Astrocyte of the cerebellum (primary cell): ENCODE measurements around the gene UBE2E1.

Experiments used
- DNase-seq: peaks from one replicate; pipeline ENCODE4 v3.0.0-alpha.2; 2011; ENCODE audit warnings: low read depth
- H3K4me3 ChIP-seq: 2 replicates; pipeline ENCODE4 v1.5.1; 2011; ENCODE audit warnings: mild to moderate bottlenecking, low read depth, low read length, moderate library complexity
- in situ Hi-C: cut with HindIII; loops from 2 replicates; pipeline ENCODE4 v1.10.0; 2017; ENCODE audit warnings: low sequenced_read_pairs
- TF ChIP-seq, protein P1 (sequence below): IDR thresholded peaks from 2 replicates; pipeline ENCODE4 v1.5.1; 2012; ENCODE audit warnings: low read length, low read depth, moderate library complexity, mild to moderate bottlenecking; ENCODE audit errors: missing control alignments

Gene UBE2E1

GRCh38 chr3:23831517-23832394 lies 26.0 kb downstream of the UBE2E1 start:
- TF ChIP-seq, protein P1, sequence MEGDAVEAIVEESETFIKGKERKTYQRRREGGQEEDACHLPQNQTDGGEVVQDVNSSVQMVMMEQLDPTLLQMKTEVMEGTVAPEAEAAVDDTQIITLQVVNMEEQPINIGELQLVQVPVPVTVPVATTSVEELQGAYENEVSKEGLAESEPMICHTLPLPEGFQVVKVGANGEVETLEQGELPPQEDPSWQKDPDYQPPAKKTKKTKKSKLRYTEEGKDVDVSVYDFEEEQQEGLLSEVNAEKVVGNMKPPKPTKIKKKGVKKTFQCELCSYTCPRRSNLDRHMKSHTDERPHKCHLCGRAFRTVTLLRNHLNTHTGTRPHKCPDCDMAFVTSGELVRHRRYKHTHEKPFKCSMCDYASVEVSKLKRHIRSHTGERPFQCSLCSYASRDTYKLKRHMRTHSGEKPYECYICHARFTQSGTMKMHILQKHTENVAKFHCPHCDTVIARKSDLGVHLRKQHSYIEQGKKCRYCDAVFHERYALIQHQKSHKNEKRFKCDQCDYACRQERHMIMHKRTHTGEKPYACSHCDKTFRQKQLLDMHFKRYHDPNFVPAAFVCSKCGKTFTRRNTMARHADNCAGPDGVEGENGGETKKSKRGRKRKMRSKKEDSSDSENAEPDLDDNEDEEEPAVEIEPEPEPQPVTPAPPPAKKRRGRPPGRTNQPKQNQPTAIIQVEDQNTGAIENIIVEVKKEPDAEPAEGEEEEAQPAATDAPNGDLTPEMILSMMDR, result no peak
- in situ Hi-C loops, result no loop called here
- DNase-seq, result no peak
- H3K4me3 ChIP-seq, result no peak overlapping the region

DNA sequence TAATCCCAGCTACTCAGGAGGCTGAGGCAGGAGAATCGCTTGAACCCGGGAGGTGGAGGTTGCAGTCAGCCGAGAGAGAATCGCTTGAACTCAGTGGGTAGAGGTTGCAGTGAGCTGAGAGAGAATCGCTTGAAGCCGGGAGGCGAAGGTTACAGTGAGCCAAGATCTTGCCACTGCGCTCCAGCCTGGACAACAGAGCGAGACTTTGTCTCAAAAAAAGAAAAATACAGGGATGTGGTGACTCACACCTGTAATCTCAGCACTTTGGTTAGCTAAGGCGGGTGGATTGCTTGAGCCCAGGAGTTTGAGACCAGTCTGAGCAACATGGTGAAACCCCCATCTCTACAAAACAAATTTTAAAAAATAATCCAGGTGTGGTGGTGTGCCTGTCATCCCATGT lies 26.8 kb downstream of the UBE2E1 start:
- in situ Hi-C loops, result no loop called here
- no peak overlapping the region for H3K4me3 ChIP-seq
- TF ChIP-seq, protein P1, result no peak
- no peak for DNase-seq

- DNase-seq, result no peak
- H3K4me3 ChIP-seq, result no peak overlapping the region
- TF ChIP-seq, protein P1, result no peak
- in situ Hi-C loops, result no loop called here
Measured at GRCh38 chr3:23834082-23834870, 28.5 kb downstream of the UBE2E1 start.

DNA sequence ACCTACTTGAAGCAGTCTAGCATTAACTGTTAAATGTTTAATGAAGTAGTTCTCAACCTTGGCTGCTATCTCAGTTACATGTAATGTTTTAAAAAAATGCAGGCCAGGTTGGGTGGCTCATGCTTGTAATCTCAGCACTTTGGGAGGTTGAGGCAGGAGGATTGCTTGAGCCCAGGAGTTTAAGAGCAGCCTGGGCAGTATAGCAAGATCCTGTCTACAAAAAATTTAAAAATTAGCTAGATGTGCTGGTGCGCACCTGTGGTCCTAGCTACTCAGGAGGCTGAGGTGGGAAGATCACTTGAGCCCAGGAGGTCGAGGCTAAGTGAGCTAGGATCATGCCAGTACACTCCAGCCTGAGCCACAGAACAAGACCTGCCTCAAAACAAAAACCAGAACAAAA lies 29.3 kb downstream of the UBE2E1 start:
- no peak for DNase-seq
- TF ChIP-seq, protein P1, result no peak
- no peak overlapping the region for H3K4me3 ChIP-seq
- in situ Hi-C loops, result no loop called here

GRCh38 chr3:23835802-23836201 lies 30.0 kb downstream of the UBE2E1 start:
- TF ChIP-seq, protein P1, result no peak
- no peak overlapping the region for H3K4me3 ChIP-seq
- DNase-seq, result no peak
- in situ Hi-C loops, result no loop called here

DNA sequence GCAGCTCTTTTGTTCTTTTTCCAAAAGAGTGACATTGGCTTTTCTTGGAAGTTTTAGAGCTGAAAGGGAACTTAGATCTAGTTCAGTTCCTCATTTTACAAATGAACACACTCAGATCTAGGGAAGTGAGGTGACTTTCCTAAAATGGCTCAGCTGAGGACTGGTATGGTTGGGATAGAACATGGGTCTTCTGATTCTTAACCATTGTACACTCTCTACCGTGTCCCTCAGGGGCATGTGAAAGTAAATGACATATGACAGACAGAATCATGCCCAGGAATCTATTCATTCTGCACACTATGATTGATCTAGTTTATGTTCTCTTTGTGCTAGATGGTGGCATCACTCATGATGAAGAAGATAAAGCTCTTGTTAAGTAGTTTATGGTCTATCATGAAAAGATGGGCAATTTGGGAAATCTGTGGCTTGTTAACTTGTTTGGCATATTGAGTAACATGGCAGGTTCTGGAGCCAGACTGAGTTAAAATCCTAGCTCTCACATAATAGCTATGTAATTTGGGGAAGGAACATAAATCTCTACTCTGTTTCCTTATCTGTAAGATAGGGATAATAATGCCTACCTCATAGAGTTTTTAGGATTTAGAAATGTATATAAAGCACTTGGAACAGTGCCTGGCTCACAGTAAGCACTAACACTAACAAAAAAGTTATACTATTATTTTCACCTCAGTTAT lies 30.9 kb downstream of the UBE2E1 start:
- H3K4me3 ChIP-seq, result no peak overlapping the region
- no peak for DNase-seq
- TF ChIP-seq, protein P1, result no peak
- in situ Hi-C loops, result no loop called here
